Cardiac muscle cell (in vitro differentiated cells and primary cell): ENCODE results near the gene KDM1A. TPM values are rescaled to one million over a fixed set of nuclear protein-coding genes. Genes with fewer than 3 reads are reported as not detected.
A peak's percentile ranks its signal among the peaks of the same experiment; 100 is the strongest.

Experiments
- DNase-seq, 2 donors: peaks; one replicate each; pipeline versions ENCODE4 v3.0.0 to v3.0.0-alpha.2; 2010 to 2017; ENCODE audit warnings: low read depth in 1 of 2, low spot score in 1 of 2
- H3K27ac ChIP-seq: fragments of 200-600 bp; sonication (generic); 2 replicates; pipeline ENCODE4 v1.5.1; 2016
- H3K27me3 ChIP-seq: fragments of 200-600 bp; sonication (generic); 2 replicates; pipeline ENCODE4 v1.6.0; 2016; ENCODE audit warnings: control low read depth
- H3K36me3 ChIP-seq: fragments of 200-600 bp; sonication (generic); 2 replicates; pipeline ENCODE4 v1.5.1; 2016; ENCODE audit warnings: control low read depth
- H3K4me1 ChIP-seq: fragments of 200-600 bp; sonication (generic); 2 replicates; pipeline ENCODE4 v1.8.1; 2017; ENCODE audit warnings: low read depth, mild to moderate bottlenecking, mixed run types
- H3K4me3 ChIP-seq: fragments of 200-600 bp; sonication (generic); 2 replicates; pipeline ENCODE4 v1.5.1; 2016; ENCODE audit warnings: mild to moderate bottlenecking
- H3K9me3 ChIP-seq: fragments of 200-600 bp; sonication (generic); 2 replicates; pipeline ENCODE4 v1.5.1; 2017; ENCODE audit warnings: low read depth, mild to moderate bottlenecking, control low read depth
- polyA plus RNA-seq: library from polyadenylated mRNA; unstranded; fragments of >200 nt; fragmentation: Nextera tagmentation; extraction: Ambion mirVana; gene quantifications from 2 replicates; pipeline ENCODE4 v1.2.1, GENCODE V29; 2016
- total RNA-seq: library from RNA; depleted of rRNA; stranded (reverse); fragments of >200 nt; gene quantifications from 2 replicates; pipeline ENCODE4 v1.2.3, GENCODE V29; 2016
- TF ChIP-seq, protein P1 (sequence below): IDR thresholded peaks from 2 replicates; pipeline ENCODE4 v1.5.1; 2012; ENCODE audit warnings: low read depth, mild to moderate bottlenecking, low read length

KDM1A gene
- total and polyA plus RNA-seq, 2 experiments from 2014 or later, result 138 to 168 TPM

GRCh38 chr1:23100074-23100748 lies 80.9 kb downstream of the KDM1A start:
- H3K9me3 ChIP-seq, result no peaks in the 10 kb centered on the region
- no peak overlapping the region for H3K4me3 ChIP-seq
- DNase-seq, result peak in 1 of 2 donors; percentile 93
- peaks cover 4% of the 10 kb centered on the region for H3K36me3 ChIP-seq
- H3K27me3 ChIP-seq, result no peaks in the 10 kb centered on the region
- H3K4me1 ChIP-seq, result peaks cover 36% of the 10 kb centered on the region
- peak overlapping the region; percentile 1 for H3K27ac ChIP-seq
- TF ChIP-seq, protein P1, sequence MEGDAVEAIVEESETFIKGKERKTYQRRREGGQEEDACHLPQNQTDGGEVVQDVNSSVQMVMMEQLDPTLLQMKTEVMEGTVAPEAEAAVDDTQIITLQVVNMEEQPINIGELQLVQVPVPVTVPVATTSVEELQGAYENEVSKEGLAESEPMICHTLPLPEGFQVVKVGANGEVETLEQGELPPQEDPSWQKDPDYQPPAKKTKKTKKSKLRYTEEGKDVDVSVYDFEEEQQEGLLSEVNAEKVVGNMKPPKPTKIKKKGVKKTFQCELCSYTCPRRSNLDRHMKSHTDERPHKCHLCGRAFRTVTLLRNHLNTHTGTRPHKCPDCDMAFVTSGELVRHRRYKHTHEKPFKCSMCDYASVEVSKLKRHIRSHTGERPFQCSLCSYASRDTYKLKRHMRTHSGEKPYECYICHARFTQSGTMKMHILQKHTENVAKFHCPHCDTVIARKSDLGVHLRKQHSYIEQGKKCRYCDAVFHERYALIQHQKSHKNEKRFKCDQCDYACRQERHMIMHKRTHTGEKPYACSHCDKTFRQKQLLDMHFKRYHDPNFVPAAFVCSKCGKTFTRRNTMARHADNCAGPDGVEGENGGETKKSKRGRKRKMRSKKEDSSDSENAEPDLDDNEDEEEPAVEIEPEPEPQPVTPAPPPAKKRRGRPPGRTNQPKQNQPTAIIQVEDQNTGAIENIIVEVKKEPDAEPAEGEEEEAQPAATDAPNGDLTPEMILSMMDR, result no peak

- H3K27ac ChIP-seq, result no peak overlapping the region
Observed at GRCh38 chr1:23101101-23101827, 82.0 kb downstream of the KDM1A start.

GRCh38 chr1:23101887-23102286 lies 82.6 kb downstream of the KDM1A start:
- Histone ChIP-seq H3K4me3 (no peak overlapping the region), H3K27me3 (no peaks in the 10 kb centered on the region), H3K9me3 (no peaks in the 10 kb centered on the region), H3K27ac (no peak overlapping the region), H3K4me1 (peaks cover 36% of the 10 kb centered on the region), H3K36me3 (peaks cover 6% of the 10 kb centered on the region)
- DNase-seq, result no peak
- TF ChIP-seq, protein P1, result no peak

More at GRCh38 chr1:23101101-23101827, 82.0 kb downstream of the KDM1A start:
- Histone ChIP-seq H3K9me3 (no peaks in the 10 kb centered on the region), H3K27me3 (no peaks in the 10 kb centered on the region), H3K4me1 (peaks cover 36% of the 10 kb centered on the region), H3K36me3 (peaks cover 7% of the 10 kb centered on the region), H3K4me3 (no peak overlapping the region)
- no peak for DNase-seq
- TF ChIP-seq, protein P1, result no peak

- Histone ChIP-seq H3K4me1 (peaks cover 36% of the 10 kb centered on the region), H3K36me3 (peaks cover 3% of the 10 kb centered on the region), H3K27me3 (no peaks in the 10 kb centered on the region), H3K4me3 (no peak overlapping the region), H3K27ac (no peak overlapping the region), H3K9me3 (no peaks in the 10 kb centered on the region)
- DNase-seq, result peak in 1 of 2 donors; percentile 22
- TF ChIP-seq, protein P1, result no peak
Observed at GRCh38 chr1:23102289-23102688, 83.0 kb downstream of the KDM1A start.

DNA sequence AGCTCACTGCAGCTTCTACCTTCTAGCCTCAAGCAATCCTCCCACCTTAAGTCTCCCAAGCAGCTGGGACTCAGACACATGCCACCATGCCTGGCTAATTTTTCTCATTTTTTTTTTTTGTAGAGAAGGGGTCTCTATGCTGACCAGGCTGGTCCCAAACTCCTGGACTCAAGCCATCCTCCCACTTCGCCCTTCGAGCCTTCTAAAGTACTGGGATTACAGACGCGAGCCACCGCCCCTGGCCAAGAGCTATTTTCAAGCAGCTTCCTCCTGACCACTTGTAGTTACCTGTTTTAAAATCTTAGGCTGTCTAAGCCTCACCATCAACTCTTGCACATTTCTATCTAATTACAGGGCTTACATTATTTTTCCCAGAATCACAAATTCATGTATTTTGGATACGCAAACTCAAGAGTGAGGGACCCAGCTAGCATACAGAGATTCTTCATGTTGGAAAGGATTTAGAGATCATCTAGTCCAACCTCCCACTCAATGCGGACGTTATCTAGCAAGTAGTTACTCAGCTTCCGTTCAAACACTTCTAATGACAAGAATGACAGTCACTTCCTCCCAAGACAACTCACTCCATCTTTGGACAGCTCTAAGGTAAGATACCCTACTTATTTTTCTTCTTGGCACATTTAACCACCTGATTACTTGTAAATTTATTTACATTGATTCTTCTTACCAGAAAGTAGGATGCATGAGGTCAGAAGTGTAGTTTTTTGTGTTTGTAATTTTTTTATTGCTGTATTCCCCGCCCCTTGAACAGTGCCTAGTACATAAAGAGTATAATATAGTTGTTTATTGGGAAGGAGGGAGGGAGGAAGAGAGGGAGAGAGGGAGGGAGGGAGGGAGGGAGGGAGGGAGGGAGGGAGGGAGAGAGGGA lies 84.0 kb downstream of the KDM1A start:
- Histone ChIP-seq H3K27me3 (no peaks in the 10 kb centered on the region), H3K4me3 (no peak overlapping the region), H3K9me3 (no peaks in the 10 kb centered on the region), H3K36me3 (peaks cover 13% of the 10 kb centered on the region), H3K4me1 (peaks cover 36% of the 10 kb centered on the region), H3K27ac (peak overlapping the region; percentile 19)
- peak in 1 of 2 donors; percentile 55 for DNase-seq
- TF ChIP-seq, protein P1, result no peak
